ENCODE data around the gene SLFN13.
"Not testable (repeated sequence)": the region's sequence is repeated elsewhere in the genome, so short reads cannot be mapped to it uniquely, and the experiment has no call there.

Gene SLFN13

DNA sequence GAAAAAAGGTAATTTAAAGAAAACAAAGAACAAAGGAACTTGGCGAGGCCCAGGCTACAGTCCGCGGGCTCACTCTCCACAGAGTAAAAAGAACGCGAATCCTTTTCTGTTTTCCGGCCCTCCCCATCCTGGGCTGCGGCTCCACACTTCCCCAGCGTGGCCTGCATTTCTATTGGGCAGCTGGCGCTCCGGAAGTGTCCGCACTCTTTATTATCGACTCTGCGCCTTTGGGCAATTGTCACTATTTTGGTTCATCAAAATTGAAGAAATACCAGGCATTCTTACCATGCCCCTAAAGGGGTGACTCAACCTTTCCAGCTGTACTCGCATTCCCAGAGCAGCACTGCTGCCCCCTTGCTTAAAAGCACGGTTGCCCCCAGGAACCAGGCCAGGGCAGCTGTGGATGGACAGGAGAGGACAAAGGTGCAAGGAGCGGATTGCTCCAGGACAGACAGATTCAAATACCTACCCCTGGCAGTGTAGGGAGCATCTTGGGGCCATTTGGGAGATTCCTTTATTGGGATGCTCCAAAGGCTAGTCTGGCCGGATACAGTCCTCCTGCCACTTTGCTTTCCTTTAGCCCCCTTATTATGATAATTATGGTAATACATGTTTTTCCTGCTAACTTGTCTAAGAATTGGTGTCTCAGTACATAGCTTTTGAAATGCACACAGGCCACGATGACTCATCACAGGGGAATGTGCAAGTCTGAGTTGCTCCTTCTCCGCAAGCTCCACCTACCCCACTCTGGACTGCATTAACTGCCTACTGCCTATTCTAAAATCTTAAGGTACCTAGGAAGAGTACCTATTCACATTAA, 15.3 kb downstream of the SLFN13 start:
- peak; percentile 52 for DNase-seq (ENCODE audit: low spot score)

GRCh38 chr17:35432176-35433074, 16.1 kb downstream of the SLFN13 start, which contains the start of gene SLFN12:
SLFN12 (minus strand) TSS chr17:35432500; CDS start chr17:35423028, 9,472 bp downstream.
- DNase-seq (ENCODE audit: low spot score): peak; percentile 46

GRCh38 chr17:35429702-35430101, 18.9 kb downstream of the SLFN13 start:
- DNase-seq (ENCODE audit: low spot score): no peak

DNA sequence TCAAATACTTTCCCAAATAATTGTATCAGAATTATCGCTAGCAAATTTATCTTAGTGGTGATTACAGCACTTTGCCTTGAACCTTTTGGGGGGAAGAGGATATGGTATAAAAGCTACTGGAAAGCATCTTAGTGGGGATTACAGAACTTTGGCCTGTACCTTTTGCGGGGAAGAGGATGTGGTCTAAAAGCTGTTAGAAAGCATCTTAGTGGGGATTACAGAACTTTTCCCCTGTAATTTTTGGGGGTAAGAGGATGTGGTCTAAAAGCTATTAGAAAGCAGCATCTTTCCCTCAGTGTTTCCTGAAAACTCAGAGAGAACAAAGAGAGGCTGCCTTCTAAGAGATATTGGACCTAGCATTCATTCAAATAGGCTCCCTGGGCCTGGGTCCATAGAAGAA, 20.3 kb downstream of the SLFN13 start:
- no peak for DNase-seq (ENCODE audit: low spot score)

GRCh38 chr17:35423761-35424160, 24.8 kb downstream of the SLFN13 start:
- DNase-seq (ENCODE audit: low spot score): no peak

DNA sequence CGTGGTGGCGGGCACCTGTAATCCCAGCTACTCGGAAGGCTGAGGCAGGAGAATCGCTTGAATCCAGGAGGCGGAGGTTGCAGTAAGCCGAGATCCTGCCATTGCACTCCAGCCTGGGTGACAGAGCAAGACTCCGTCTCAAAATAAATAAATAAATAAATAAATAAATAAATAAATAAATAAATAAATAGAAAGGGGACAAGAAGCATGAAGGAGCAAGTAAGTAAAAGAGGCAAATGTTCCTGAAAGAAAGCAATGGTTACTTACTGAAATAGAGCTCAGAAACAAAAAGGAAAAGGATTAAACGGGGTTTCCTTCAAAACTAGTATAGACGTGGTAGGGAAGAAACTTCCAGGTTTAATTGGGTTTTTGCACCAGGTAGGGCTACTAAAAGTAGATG, 27.5 kb downstream of the SLFN13 start:
- not testable (repeated sequence) for DNase-seq (ENCODE audit: low spot score)

DNA sequence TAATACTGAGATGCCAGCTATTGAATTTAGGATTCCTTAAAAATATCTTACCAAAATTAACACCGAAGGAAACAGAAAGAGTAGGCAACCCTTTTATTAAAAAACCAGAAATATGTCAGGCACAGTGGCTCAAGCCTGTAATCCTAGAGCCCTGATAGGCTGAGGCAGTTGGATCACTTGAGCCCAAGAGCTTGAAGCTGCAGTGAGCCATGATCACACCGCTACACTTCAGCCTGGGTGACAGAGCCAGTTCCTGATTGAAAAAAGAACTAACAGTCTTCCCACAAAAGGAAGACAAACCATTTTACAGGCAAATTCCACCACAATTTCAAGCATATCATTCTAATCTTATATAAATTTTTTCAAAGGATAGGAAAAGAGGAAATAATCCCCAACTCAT, 31.9 kb downstream of the SLFN13 start:
- no peak for DNase-seq (ENCODE audit: low spot score)

GRCh38 chr17:35414707-35415106, 33.9 kb downstream of the SLFN13 start:
- not testable (repeated sequence) for DNase-seq (ENCODE audit: low spot score)

GRCh38 chr17:35414247-35414646, 34.3 kb downstream of the SLFN13 start:
- no peak for DNase-seq (ENCODE audit: low spot score)

DNA sequence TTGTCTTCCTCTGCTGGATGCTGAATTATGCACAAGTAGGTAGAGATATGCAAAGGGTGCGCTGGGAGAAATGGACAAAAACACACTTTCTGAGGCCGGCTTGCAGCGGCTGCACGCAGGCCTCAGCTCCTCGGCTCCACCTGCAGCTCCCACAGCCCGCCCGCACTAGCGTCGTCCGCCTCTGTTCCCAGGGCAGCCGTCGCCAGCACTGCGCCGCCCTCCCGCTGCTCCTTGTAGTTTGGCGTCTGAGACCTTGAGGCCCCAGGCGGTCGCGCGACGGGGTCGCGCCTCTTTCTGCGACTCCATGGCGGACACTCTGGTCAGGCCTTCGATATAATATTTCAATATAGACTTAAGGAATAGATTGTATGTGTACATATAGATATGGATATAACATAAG, 41.0 kb downstream of the SLFN13 start:
- no peak for DNase-seq (ENCODE audit: low spot score)

GRCh38 chr17:35406568-35406967, 42.0 kb downstream of the SLFN13 start:
- DNase-seq (ENCODE audit: low spot score): no peak

DNA sequence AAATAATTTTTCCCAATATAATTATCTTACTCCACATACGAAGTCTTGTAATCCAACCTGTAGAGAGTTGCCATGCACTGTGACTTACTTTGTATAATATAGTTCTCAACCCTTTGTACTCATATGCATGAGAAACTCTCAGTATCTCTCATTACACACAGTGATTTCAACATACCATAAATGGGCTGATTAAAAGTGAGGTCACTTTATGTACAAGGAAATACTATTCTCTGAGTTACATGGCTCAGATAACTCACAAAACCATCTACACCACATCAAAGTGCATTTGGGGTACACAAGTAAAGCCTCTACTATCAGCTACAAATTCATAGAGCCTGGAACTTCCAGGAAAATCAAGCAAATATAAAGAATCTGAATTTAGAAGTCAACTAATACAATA, 44.2 kb downstream of the SLFN13 start:
- no peak for DNase-seq (ENCODE audit: low spot score)

DNA sequence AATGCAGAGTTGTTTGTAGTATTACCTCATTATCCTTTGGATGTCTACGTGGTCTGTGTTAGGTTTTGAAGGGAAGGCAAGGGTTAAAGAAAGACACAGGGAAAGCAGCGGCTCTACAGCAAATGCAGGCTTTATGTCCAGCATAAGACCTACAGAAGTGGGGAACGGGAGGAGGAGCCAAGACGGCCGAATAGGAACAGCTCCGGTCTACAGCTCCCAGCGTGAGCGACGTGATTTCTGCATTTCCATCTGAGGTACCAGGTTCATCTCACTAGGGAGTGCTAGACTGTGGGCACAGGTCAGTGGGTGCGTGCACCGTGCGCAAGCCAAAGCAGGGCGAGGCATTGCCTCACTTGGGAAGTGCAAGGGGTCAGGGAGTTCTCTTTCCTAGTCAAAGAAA, 54.8 kb downstream of the SLFN13 start:
- DNase-seq (ENCODE audit: low spot score): not testable (repeated sequence)

DNA sequence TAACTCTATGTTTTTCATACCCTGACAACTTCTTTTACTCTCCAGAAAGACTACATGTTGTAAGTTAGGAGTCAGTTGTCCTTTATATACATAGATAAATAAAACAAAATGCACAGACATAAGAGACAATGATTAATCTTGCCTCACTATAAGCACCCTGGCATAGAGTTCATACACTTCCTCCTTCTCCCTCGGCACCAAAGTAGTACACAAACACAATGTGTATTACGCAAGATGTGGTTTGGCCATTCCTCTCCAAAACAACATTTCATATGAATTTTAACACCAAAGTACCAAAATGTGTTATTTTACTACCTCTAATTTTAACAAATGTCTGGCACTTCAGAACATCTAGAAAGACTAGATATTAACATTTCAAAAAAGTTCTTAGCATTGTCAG, 57.9 kb downstream of the SLFN13 start:
- no peak for DNase-seq (ENCODE audit: low spot score)

GRCh38 chr17:35390156-35390555, 58.4 kb downstream of the SLFN13 start:
- no peak for DNase-seq (ENCODE audit: low spot score)

DNA sequence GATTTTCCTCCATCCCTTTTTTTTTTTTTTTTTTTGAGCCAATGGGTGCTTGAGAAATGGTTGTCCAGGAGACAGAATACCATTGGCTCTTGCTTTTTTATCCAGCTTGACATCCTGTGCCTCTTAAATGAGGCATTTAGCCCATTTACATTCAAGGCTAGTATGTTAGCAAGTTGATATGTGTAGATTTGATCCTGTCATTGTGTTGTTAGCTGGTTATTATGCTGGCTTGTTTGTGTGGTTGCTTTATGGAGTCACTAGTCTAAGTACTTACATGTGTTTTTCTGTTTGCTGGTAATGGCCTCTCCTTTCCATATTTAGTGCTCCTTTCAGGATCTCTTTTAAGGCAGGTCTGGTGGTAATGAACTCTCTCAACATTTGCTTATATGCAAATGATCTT, 61.1 kb downstream of the SLFN13 start:
- DNase-seq (ENCODE audit: low spot score): no peak
